ENCODE results near the gene MRPL43. TPM values are rescaled to one million over a fixed set of nuclear protein-coding genes. Genes with fewer than 3 reads are reported as not detected.

The MRPL43 gene
- polyA plus RNA-seq, 1 donor from 2014 or later = 120 TPM

DNA sequence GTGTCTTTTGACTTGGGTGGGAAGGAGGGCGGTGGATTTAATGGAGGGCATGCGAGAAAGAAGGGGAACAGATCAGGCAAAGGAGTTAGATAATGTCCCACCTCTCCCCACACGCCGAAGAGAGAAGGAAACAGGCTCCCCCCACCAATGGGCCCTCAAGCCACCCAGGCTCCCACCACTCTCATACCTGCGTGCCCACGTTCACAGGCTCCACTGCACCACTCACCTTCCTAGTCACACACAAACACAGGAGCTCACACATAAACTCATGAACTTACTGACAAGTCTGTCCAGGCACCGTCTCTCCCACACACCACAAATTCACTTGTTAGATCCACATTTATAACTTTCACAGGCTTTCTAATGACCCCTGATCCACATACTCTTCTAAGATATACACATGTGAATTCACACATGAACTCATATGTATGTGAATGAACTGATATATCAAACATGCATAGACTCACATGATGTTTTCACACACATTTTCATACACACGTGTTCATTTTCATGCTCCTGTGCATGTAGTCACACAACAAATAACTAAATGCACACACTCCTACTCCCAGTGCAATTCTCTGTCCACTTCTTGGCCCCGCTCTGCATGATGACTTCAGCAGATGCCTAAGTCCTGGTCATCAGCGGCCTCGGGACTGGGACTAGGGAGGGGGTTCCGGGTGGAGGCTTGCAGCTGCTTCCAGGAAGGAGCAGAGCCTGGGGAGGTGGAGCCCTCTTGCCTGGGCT is 13.8 kb upstream of the MRPL43 start:
- peaks cover 13 to 16% (median 15%) of the 10 kb centered on the region in 3 donors for H3K4me1 Mint-ChIP-seq
- peak overlapping the region; percentile 65 to 85 (median 77) for H3K4me3 Mint-ChIP-seq
- no peaks in the 10 kb centered on the region for H3K27me3 Mint-ChIP-seq
- H3K36me3 Mint-ChIP-seq = no peaks in the 10 kb centered on the region
- H3K9me3 Mint-ChIP-seq = no peaks in the 10 kb centered on the region
- peak overlapping the region in 2 of 3 donors; percentile 4 to 54 for H3K27ac Mint-ChIP-seq

DNA sequence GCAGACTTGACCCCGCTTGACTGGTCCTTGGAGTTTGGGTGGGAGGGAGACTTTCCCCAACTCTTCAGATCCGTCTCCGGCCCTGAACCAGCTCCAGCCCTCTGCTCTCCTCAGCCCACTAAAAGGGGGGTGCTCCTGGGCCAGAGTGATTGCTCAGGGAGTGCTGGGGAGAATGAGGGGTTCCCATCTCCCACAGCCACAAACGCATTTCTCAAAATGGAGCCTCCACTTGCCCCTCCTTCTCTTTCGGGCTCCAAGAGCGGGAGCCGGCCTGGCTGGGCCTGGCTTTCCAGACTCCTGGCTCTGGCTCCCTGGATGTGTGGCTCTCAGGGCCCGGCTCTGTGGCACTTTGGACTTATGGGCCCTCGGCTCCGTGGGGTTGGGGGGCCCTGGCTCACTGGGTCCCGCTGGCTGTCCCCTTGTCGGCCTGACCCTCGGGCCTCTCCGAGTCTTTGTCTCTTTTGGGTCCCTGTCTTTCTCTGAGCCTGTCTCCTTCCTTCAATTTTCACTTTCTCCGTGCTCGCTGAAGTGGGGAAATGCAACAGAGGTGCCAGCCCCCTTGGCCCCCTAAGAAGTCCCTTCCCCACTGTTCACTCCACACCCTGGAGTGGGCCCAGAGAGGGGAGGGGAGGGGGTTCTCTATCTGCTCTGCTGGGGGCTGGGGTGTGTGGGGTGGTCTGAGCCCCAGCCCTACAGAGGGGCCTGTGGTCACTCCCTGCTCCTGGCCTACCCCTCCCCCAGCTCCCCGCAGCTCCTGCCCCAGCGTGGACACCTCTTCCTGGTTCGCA is 13.0 kb upstream of the MRPL43 start:
- peak overlapping the region; percentile 62 to 86 (median 72) for H3K4me3 Mint-ChIP-seq
- H3K9me3 Mint-ChIP-seq = no peaks in the 10 kb centered on the region
- peak overlapping the region in 1 of 3 donors; percentile 54 for H3K27ac Mint-ChIP-seq
- peaks cover 13 to 16% (median 16%) of the 10 kb centered on the region in 3 donors for H3K4me1 Mint-ChIP-seq
- H3K27me3 Mint-ChIP-seq = no peaks in the 10 kb centered on the region
- no peaks in the 10 kb centered on the region for H3K36me3 Mint-ChIP-seq

DNA sequence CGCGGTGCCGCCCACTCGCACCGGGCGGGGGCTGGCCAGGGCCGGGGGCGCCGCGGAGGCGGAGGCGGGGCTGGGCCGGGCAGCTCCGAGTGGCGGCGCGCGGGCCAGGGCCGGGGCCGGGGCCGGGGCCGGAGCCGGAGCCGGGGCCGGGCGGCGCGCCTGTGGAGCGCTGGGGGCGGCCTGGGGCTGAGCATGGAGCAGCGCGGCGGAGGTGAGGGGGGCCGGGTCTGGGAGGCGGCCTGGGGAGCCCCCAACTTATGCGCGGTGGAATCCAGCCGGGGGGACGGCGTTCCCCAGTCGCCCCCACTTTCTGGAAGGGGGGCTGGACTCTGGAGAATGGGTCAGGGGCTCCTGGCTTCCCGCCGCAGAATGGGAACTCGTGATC is 12.4 kb upstream of the MRPL43 start, which contains the start of gene LZTS2:
LZTS2 (plus strand) TSS at position 67 of the 385 bp plus-strand sequence. CDS start 2,731 bp downstream, outside the sequence.
- peaks cover 13 to 16% (median 16%) of the 10 kb centered on the region in 3 donors for H3K4me1 Mint-ChIP-seq
- H3K9me3 Mint-ChIP-seq = no peaks in the 10 kb centered on the region
- H3K36me3 Mint-ChIP-seq = no peaks in the 10 kb centered on the region
- peak within 1 kb of the TSS; percentile 38 to 98 (median 90) for H3K27ac Mint-ChIP-seq
- H3K27me3 Mint-ChIP-seq = no peaks in the 10 kb centered on the region
- H3K4me3 Mint-ChIP-seq = peak within 1 kb of the TSS; percentile 79 to 96 (median 95)

DNA sequence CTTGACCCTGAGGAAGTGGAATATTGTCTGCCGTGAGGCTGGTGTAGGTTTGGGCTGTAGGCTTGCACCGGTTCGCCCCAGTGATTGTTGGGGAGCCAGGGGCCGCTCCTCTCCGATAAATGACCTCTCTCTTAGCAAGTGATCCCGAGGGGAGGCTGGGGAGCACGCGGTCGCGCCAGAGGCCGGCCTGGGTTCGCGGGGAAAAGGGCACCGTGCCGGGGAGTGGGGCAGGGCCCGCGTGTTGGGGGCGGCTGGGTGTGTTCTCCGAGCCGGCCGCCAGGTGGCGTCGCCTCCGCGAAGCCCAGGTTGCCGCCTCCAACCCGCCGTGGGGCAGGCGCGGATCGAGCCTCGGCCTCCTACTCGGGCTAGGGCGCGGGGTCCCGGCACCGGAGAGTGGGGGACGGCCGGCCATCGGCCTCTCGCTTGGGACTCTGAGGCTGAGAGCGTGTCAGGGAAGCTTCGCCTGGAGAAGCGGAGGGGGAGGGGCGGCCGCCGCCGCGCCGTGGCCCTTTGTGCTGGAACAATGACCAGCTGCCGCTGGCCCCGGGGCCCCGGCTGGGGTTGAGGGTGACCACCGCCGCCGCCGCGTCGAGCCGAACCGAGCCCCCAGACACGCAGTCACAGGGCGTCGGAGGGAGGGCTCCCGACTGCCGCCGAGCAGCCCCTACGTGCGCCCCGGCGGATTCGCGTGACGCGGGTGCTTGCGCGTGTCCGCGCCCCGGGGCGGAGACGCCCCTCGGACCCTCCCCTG is 11.9 kb upstream of the MRPL43 start:
- H3K27me3 Mint-ChIP-seq = no peaks in the 10 kb centered on the region
- H3K36me3 Mint-ChIP-seq = no peaks in the 10 kb centered on the region
- peak overlapping the region; percentile 79 to 96 (median 95) for H3K4me3 Mint-ChIP-seq
- H3K27ac Mint-ChIP-seq = peak overlapping the region; percentile 38 to 98 (median 90)
- H3K4me1 Mint-ChIP-seq = peaks cover 13 to 16% (median 16%) of the 10 kb centered on the region in 3 donors
- H3K9me3 Mint-ChIP-seq = no peaks in the 10 kb centered on the region

DNA sequence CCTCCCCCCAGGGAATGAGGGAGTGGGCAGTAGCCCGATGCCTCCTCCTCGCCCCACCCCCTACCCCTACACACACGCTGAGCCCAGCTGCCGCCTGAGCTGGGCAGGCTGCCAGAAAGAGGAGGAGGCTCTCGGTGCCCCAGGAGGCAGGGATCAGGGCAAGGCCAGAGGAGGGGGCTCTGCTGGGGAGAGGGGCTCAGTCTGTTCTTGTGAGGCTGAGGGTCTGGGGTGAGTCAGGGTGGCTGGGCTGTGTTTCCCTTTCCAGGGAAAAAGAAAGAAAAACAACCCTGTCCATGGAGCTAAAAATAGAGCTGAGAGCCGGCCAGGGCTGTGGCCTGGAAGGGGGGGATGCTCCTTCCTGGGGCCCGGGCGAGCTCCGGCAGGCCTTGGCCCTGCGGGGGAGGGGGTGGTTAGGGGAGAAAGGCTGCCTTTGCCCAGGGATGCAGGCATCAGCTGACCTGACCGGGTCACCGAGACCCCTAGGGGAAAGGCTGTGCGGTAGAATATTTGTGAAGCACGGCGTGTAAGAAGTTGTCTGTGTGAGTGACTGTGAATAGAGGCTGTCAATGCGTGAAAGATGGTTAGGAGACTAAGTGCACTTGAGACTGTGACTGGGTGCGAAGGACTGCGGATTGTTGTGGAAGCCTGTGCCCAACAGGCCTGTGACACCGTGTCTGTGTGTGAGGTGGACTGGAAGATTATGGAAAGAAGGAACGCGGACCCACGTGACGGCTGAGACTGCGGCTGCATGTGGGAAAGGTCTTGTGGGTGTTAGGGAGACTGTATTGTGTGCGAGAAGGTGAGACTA is 11.1 kb upstream of the MRPL43 start:
- peak overlapping the region; percentile 38 to 98 (median 90) for H3K27ac Mint-ChIP-seq
- peak overlapping the region; percentile 79 to 96 (median 96) for H3K4me3 Mint-ChIP-seq
- H3K9me3 Mint-ChIP-seq = no peaks in the 10 kb centered on the region
- H3K4me1 Mint-ChIP-seq = peaks cover 13 to 16% (median 16%) of the 10 kb centered on the region in 3 donors
- H3K27me3 Mint-ChIP-seq = no peaks in the 10 kb centered on the region
- H3K36me3 Mint-ChIP-seq = no peaks in the 10 kb centered on the region

DNA sequence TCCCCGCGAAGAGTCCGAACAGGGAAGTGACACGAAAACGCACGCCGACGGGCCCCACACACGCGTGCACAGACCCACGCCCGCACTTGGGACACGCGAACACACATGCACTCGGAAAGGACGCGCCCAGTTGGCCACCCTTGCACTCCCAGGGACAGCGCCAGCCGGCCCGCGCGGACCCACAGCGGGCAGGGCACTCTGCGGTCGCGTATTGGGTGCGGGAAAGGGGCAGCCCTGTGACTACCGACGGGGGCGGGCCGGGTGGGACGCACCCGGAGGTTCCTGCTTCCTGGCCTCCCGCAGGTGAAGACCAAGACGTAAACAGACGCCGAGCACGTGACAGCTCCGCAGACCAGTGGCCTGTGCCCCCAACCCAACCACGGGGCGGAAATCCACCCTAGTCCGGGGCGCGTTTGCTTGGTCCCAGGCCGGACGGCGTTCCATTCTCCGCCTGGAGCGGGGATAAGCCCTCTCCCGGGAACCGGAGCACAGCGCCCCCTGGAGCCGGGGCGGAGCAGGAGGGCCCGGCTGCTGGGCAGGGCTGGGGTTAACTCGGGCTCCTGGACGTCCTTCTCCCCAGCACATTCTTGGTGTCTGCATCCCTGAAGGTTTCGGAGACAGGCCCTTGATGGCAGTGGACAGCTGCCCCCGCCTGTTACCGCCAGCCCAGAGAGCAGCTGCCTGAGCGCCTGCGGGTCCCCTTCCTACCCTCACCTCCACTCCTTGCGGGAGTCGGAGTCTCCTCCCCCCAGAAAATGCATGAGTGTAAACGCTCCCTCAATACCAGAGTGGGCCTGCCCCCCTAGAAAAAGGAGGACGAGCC is 10.3 kb upstream of the MRPL43 start:
- H3K4me3 Mint-ChIP-seq = peak overlapping the region; percentile 79 to 96 (median 96)
- H3K9me3 Mint-ChIP-seq = no peaks in the 10 kb centered on the region

DNA sequence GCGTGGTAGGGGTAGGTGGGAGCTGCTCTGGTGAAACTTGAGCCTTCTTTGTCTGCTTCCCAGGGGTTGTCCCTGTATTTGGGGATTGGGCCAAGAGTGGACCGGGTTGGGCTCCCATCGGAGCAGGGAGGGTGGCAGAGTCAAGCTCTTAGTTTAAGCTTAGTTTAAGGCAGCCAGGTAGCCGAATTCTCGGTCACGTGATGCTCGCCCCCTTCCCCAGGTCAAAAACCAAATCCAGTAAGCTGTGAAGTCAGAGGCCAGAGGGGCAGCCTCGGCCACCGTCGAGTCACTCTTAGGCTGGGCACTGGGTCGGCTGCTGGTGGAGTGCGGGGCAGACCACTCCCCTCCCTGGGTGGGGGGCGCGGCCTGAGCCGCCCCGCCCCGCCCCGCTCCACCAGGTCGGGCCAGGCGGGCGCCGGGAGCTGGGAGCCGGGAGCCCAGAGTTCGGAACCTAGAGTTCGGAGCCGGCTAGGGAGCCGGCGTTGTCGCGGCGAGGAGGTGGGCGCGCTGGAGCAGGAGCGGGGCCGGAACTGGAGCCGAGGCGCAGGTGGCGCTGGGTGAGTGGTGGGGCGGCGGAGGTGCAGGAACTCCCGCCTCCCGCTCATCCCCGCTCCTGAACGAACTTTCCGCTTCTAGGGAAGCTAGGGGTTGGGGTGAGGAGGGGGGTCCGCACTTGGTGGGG is 9.5 kb upstream of the MRPL43 start:
- H3K36me3 Mint-ChIP-seq = no peaks in the 10 kb centered on the region
- H3K27ac Mint-ChIP-seq = peak overlapping the region; percentile 38 to 98 (median 90)
- no peaks in the 10 kb centered on the region for H3K9me3 Mint-ChIP-seq
- peaks cover 13 to 16% (median 16%) of the 10 kb centered on the region in 3 donors for H3K4me1 Mint-ChIP-seq
- H3K4me3 Mint-ChIP-seq = peak overlapping the region; percentile 79 to 96 (median 96)
- no peaks in the 10 kb centered on the region for H3K27me3 Mint-ChIP-seq

More for the DNA sequence above, 10.3 kb upstream of the MRPL43 start:
- no peaks in the 10 kb centered on the region for H3K36me3 Mint-ChIP-seq
- peak overlapping the region; percentile 38 to 98 (median 90) for H3K27ac Mint-ChIP-seq
- no peaks in the 10 kb centered on the region for H3K27me3 Mint-ChIP-seq
- peaks cover 13 to 16% (median 16%) of the 10 kb centered on the region in 3 donors for H3K4me1 Mint-ChIP-seq

DNA sequence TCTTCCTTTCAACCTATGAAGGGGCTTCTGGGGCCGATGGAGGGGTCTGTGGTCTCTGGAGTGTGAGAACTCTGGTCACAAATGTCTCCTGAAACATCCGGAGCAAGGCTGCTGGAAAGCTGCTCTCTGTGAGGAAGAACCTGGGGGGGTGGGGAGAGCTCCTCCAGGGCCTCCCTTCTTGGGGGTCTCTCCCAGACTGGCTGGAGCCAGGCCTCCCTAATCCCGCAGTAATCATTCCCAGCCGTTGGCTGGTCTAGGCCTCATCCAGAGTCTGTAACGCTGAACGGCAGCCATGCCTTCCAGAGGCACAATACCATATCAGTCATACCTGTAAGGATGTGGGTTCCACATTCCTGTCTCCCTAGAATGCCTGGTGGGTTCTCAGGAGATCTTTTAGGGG is 7.9 kb upstream of the MRPL43 start:
- H3K4me3 Mint-ChIP-seq = peak overlapping the region; percentile 17 to 79 (median 68)
- no peak overlapping the region for H3K27ac Mint-ChIP-seq
- no peaks in the 10 kb centered on the region for H3K9me3 Mint-ChIP-seq
- peaks cover 13 to 17% (median 13%) of the 10 kb centered on the region in 3 donors for H3K4me1 Mint-ChIP-seq
- peaks cover 4% of the 10 kb centered on the region for H3K36me3 Mint-ChIP-seq
- no peaks in the 10 kb centered on the region for H3K27me3 Mint-ChIP-seq

DNA sequence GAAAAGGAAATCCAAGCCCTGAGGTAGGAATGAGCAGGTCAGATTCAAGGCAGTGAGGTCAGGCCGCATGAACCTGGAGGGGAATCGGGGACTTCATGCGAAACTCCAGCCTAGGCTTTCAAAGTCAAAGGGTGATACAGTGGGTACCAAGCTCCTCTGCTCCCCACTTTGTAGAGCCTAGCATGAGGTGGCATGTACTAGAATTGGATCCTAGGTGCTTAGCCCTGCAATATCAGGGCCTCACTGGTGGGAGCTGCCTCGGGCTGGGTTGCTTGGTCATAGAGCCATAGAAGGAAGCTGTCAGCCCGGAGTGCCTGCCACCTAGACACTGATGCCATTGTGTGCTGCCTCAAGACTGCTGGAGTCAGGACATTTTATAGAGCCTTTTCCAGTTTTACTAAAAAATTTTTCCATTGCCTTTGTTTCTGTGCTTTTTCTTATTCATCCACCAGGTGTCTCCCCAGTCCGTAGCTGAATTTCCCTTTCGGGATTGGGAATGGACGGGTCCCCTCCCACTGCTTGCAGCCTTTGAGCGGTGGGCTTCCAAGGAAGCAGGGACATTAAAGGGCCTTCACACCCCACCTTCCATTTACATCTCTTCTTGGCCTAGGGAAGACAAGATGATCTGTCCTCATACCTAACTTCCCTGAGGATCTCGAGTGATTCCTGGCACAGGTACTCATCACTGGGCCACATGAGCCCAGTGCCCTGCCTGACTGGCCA is 6.8 kb upstream of the MRPL43 start:
- peaks cover 12 to 22% (median 13%) of the 10 kb centered on the region in 3 donors for H3K4me1 Mint-ChIP-seq
- H3K4me3 Mint-ChIP-seq = peak overlapping the region in 2 of 4 donors; percentile 39 to 72
- H3K36me3 Mint-ChIP-seq = peaks cover 4% of the 10 kb centered on the region
- no peaks in the 10 kb centered on the region for H3K27me3 Mint-ChIP-seq
- no peaks in the 10 kb centered on the region for H3K9me3 Mint-ChIP-seq
- peak overlapping the region in 1 of 3 donors; percentile 16 for H3K27ac Mint-ChIP-seq

DNA sequence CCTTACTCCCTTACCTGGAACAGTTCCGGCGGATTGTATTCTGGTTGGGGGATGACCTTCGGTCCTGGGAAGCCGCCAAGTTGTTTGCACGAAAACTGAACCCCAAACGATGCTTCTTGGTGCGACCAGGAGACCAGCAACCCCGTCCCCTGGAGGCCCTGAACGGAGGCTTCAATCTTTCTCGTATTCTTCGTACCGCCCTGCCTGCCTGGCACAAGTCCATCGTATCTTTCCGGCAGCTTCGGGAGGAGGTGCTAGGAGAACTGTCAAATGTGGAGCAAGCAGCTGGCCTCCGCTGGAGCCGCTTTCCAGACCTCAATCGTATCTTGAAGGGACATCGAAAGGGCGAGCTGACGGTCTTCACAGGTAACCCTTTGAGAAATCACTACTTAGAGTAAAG is 1.8 kb upstream of the MRPL43 start:
- H3K27ac Mint-ChIP-seq = no peak overlapping the region
- peak overlapping the region in 1 of 4 donors; percentile 67 for H3K4me3 Mint-ChIP-seq
- no peaks in the 10 kb centered on the region for H3K27me3 Mint-ChIP-seq
- peaks cover 5% of the 10 kb centered on the region for H3K36me3 Mint-ChIP-seq
- H3K4me1 Mint-ChIP-seq = peaks cover 11 to 30% (median 17%) of the 10 kb centered on the region in 3 donors
- no peaks in the 10 kb centered on the region for H3K9me3 Mint-ChIP-seq

DNA sequence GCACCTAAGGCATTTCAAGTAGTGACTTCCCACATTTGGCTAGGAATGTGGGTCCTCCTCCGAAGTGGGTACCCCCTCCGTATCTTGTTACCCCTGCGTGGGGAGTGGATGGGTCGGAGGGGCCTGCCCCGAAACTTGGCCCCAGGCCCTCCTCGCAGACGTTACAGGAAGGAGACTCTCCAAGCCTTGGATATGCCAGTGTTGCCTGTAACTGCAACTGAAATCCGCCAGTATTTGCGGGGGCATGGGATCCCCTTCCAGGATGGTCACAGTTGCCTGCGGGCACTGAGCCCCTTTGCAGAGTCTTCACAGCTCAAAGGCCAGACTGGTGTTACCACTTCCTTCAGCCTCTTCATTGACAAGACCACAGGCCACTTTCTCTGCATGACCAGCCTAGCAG is 869 bp upstream of the MRPL43 start:
- peaks cover 11 to 30% (median 17%) of the 10 kb centered on the region in 3 donors for H3K4me1 Mint-ChIP-seq
- H3K4me3 Mint-ChIP-seq = peak overlapping the region; percentile 95 to 96 (median 95)
- peaks cover 5% of the 10 kb centered on the region for H3K36me3 Mint-ChIP-seq
- H3K27ac Mint-ChIP-seq = peak overlapping the region in 2 of 3 donors; percentile 16 to 93
- no peaks in the 10 kb centered on the region for H3K27me3 Mint-ChIP-seq
- H3K9me3 Mint-ChIP-seq = no peaks in the 10 kb centered on the region

DNA sequence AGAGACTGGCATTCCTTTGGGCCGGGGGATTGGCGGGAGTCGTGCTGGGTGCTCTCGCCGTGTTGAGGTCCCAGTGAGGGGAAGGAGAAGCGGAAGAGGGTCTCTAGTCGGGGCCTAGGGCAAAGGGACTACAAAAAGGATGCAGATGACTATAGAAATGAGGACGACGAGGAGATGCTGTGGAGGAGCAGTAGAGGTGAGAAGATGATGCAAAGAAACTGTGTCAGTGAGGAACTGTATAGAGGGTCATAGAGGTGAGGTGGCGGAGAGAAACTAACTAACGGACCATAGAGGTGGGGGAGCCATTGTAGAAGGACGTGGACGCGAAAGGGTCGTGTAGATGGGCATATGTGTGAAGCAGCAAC is 370 bp upstream of the MRPL43 start:
- Mint-ChIP-seq H3K4me3 (peak overlapping the region; percentile 95 to 96 (median 95)), H3K9me3 (no peaks in the 10 kb centered on the region), H3K27me3 (no peaks in the 10 kb centered on the region), H3K4me1 (peaks cover 11 to 30% (median 17%) of the 10 kb centered on the region in 3 donors), H3K36me3 (peaks cover 5% of the 10 kb centered on the region), H3K27ac (peak overlapping the region; percentile 16 to 93 (median 85))

All from IgD-negative memory B cell (primary cell).